ES-I3 (cell line): ENCODE data around the gene RHOT1.
"Not testable (repeated sequence)": the region's sequence is repeated elsewhere in the genome, so short reads cannot be mapped to it uniquely, and the experiment has no call there.

ENCODE experiments used
- H3K36me3 ChIP-seq: 2 replicates; pipeline ENCODE4 v1.6.1; 2013; ENCODE audit warnings: mild to moderate bottlenecking, low read length, control low read depth, moderate library complexity; ENCODE audit not compliant: insufficient read depth
- H3K4me1 ChIP-seq: 2 replicates; pipeline ENCODE4 v1.6.1; 2013; ENCODE audit warnings: mild to moderate bottlenecking, control low read depth, low read length; ENCODE audit not compliant: insufficient read depth
- H3K9ac ChIP-seq: 2 replicates; pipeline ENCODE4 v1.6.1; 2013; ENCODE audit warnings: low read depth, mild to moderate bottlenecking, low read length, moderate library complexity
- H3K9me3 ChIP-seq: 2 replicates; pipeline ENCODE4 v1.6.1; 2013; ENCODE audit warnings: mild to moderate bottlenecking, low read length, moderate library complexity; ENCODE audit not compliant: control insufficient read depth, insufficient read depth

RHOT1 gene

GRCh38 chr17:32159586-32160438 lies 17.5 kb downstream of the RHOT1 start:
- H3K36me3 ChIP-seq, result no peaks in the 10 kb centered on the region; the same call in 1 of the 2 replicates
- H3K9ac ChIP-seq, result no peak overlapping the region
- no peaks in the 10 kb centered on the region; the same call in 1 of the 2 replicates for H3K9me3 ChIP-seq
- H3K4me1 ChIP-seq, result no peaks in the 10 kb centered on the region

DNA sequence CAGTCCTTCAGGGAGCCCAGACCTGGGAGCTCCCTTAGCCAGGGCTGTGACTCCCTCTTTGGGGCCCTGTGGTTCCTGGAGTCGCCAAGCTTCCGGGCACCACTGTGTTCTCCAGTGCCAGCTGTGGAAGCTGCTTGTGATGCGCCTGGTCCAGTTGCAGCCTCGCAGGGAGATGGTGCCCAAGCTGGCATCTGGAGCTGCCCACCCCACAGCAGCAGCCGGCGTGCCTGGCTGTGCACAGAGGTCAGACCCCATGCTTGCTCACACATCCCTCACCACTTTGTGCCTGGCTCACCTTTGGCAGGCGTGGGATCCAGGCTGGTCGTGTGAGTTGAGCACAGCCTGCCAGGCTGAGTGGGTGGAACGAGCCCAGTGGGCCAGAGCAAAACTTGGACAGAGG lies 18.2 kb downstream of the RHOT1 start:
- H3K36me3 ChIP-seq, result no peaks in the 10 kb centered on the region; the same call in 1 of the 2 replicates
- no peak overlapping the region for H3K9ac ChIP-seq
- no peaks in the 10 kb centered on the region; the same call in 1 of the 2 replicates for H3K9me3 ChIP-seq
- no peaks in the 10 kb centered on the region for H3K4me1 ChIP-seq

- Histone ChIP-seq H3K9ac (no peak overlapping the region), H3K9me3 (no peaks in the 10 kb centered on the region; the same call in 1 of the 2 replicates), H3K36me3 (no peaks in the 10 kb centered on the region; the same call in 1 of the 2 replicates), H3K4me1 (no peaks in the 10 kb centered on the region)
These were observed 18.7 kb downstream of the RHOT1 start for GRCh38 chr17:32161029-32161428.

- Histone ChIP-seq H3K36me3 (no peaks in the 10 kb centered on the region; the same call in 1 of the 2 replicates), H3K4me1 (no peaks in the 10 kb centered on the region), H3K9ac (no peak overlapping the region), H3K9me3 (peaks cover 3% of the 10 kb centered on the region; the same call in 1 of the 2 replicates)
These were observed 19.4 kb downstream of the RHOT1 start for GRCh38 chr17:32161506-32162365.

DNA sequence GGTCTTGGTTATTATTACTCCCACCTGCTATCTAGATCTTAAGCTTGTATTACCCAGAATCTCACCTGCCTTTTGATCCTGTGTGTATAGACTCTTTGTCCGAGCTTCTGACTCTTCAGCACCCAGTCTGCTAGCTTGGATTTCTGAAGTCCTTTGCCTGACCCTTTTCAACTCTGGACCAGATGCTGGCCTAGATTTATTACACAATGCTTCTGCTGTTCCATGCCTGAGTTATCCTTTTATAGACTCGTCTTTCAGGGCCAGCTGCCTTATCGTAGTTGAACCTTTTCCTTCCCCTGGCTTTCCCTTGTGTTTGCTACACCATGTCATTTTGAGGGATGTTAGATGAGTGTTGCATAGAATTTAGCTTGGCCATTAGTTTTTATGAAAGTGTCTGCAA lies 32.6 kb downstream of the RHOT1 start:
- no peaks in the 10 kb centered on the region for H3K4me1 ChIP-seq
- H3K9ac ChIP-seq, result no peak overlapping the region
- peaks cover 12% of the 10 kb centered on the region for H3K36me3 ChIP-seq
- H3K9me3 ChIP-seq, result peaks cover 9% of the 10 kb centered on the region; the same call in 1 of the 2 replicates

- not testable (repeated sequence) for H3K9ac ChIP-seq, H3K4me1 ChIP-seq, H3K9me3 ChIP-seq
- H3K36me3 ChIP-seq, result peaks cover 15% of the 10 kb centered on the region
These were observed 36.4 kb downstream of the RHOT1 start for GRCh38 chr17:32178679-32179078.

- not testable (repeated sequence) for H3K4me1 ChIP-seq, H3K9me3 ChIP-seq, H3K9ac ChIP-seq
- peaks cover 15% of the 10 kb centered on the region for H3K36me3 ChIP-seq
These were observed 36.8 kb downstream of the RHOT1 start for GRCh38 chr17:32179103-32179502.

- not testable (repeated sequence) for H3K9ac ChIP-seq, H3K4me1 ChIP-seq, H3K9me3 ChIP-seq
- H3K36me3 ChIP-seq, result peaks cover 15% of the 10 kb centered on the region
These were observed 37.2 kb downstream of the RHOT1 start for GRCh38 chr17:32179526-32179925.

- H3K9ac ChIP-seq, H3K36me3 ChIP-seq, H3K4me1 ChIP-seq, H3K9me3 ChIP-seq: not testable (repeated sequence)
These were observed 38.0 kb downstream of the RHOT1 start for GRCh38 chr17:32180262-32180661.

GRCh38 chr17:32185875-32186274 lies 43.6 kb downstream of the RHOT1 start:
- Histone ChIP-seq H3K9ac (no peak overlapping the region), H3K36me3 (peaks cover 3% of the 10 kb centered on the region)

GRCh38 chr17:32187271-32187670 lies 45.0 kb downstream of the RHOT1 start:
- Histone ChIP-seq H3K9ac (no peak overlapping the region), H3K4me1 (no peaks in the 10 kb centered on the region), H3K36me3 (no peaks in the 10 kb centered on the region), H3K9me3 (no peaks in the 10 kb centered on the region)

More at GRCh38 chr17:32185875-32186274, 43.6 kb downstream of the RHOT1 start:
- H3K9me3 ChIP-seq, result no peaks in the 10 kb centered on the region
- no peaks in the 10 kb centered on the region for H3K4me1 ChIP-seq

GRCh38 chr17:32189343-32189742 lies 47.0 kb downstream of the RHOT1 start:
- Histone ChIP-seq H3K9ac (no peak overlapping the region), H3K9me3 (no peaks in the 10 kb centered on the region), H3K36me3 (0 out of 2 replicates have a peak, but pooled peaks cover 3% of the 10 kb centered on the region), H3K4me1 (no peaks in the 10 kb centered on the region)

- 0 out of 2 replicates have a peak, but pooled peaks cover 4% of the 10 kb centered on the region for H3K36me3 ChIP-seq
- H3K9ac ChIP-seq, result no peak overlapping the region
These were observed 49.0 kb downstream of the RHOT1 start for GRCh38 chr17:32191306-32191705.

DNA sequence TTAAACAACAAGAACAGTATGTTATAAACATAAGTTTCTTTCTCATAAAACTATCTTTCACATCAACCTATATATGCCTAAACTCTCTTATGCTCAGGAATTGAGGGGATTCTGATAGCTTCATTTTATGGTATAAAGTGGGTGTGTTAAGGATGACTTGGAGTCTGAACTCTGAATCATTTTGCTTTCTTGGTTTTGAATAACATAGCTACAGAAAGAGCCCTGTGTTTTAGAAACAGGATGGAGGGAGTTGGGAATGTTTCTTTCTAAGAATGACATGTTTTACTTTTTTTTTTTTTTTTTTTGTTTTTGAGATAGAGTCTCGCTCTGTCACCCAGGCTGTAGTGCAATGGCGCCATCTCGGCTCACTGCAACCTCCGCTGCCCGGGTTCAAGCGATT lies 50.1 kb downstream of the RHOT1 start:
- H3K9me3 ChIP-seq, result no peaks in the 10 kb centered on the region
- no peaks in the 10 kb centered on the region for H3K4me1 ChIP-seq
- 0 out of 2 replicates have a peak, but pooled peaks cover 6% of the 10 kb centered on the region for H3K36me3 ChIP-seq
- no peak overlapping the region for H3K9ac ChIP-seq

More at GRCh38 chr17:32191306-32191705, 49.0 kb downstream of the RHOT1 start:
- no peaks in the 10 kb centered on the region for H3K4me1 ChIP-seq
- H3K9me3 ChIP-seq, result no peaks in the 10 kb centered on the region
